Brain microvascular endothelial cell (primary cell): ENCODE measurements around the gene SFXN5.

Source experiments
- DNase-seq: peaks from one replicate; pipeline ENCODE4 v3.0.0-alpha.2; 2020
- H3K27ac ChIP-seq: fragments of 250-450 bp; sonication (Bioruptor Pico); 2 replicates; pipeline ENCODE4 v1.5.1; 2020; ENCODE audit warnings: mild to moderate bottlenecking, moderate library complexity
- H3K27me3 ChIP-seq: fragments of 250-450 bp; sonication (Bioruptor Pico); replicated peaks from 2 replicates; pipeline ENCODE4 v1.5.1; 2020; ENCODE audit warnings: mild to moderate bottlenecking
- H3K36me3 ChIP-seq: fragments of 250-450 bp; sonication (Bioruptor Pico); replicated peaks from 2 replicates; pipeline ENCODE4 v1.5.1; 2020; ENCODE audit warnings: mild to moderate bottlenecking
- H3K4me3 ChIP-seq: 2 replicates; pipeline ENCODE4 v1.5.1; 2011; ENCODE audit warnings: low read depth, mild to moderate bottlenecking, control low read depth, low read length, moderate library complexity
- in situ Hi-C: cut with HindIII; loops from 2 replicates; pipeline ENCODE4 v1.10.0; 2017; ENCODE audit warnings: low sequenced_read_pairs, low pct_ligation_motif_present
- TF ChIP-seq, protein P1 (sequence below): IDR thresholded peaks from 2 replicates; pipeline ENCODE4 v1.5.1; 2011; ENCODE audit warnings: low read depth, mild to moderate bottlenecking, moderate library complexity, low read length, control low read depth, inconsistent platforms; ENCODE audit errors: missing control alignments

SFXN5 gene

GRCh38 chr2:73077424-73077795, 5.9 kb upstream of the SFXN5 start:
- H3K4me3 ChIP-seq = no peak overlapping the region
- TF ChIP-seq, protein P1, sequence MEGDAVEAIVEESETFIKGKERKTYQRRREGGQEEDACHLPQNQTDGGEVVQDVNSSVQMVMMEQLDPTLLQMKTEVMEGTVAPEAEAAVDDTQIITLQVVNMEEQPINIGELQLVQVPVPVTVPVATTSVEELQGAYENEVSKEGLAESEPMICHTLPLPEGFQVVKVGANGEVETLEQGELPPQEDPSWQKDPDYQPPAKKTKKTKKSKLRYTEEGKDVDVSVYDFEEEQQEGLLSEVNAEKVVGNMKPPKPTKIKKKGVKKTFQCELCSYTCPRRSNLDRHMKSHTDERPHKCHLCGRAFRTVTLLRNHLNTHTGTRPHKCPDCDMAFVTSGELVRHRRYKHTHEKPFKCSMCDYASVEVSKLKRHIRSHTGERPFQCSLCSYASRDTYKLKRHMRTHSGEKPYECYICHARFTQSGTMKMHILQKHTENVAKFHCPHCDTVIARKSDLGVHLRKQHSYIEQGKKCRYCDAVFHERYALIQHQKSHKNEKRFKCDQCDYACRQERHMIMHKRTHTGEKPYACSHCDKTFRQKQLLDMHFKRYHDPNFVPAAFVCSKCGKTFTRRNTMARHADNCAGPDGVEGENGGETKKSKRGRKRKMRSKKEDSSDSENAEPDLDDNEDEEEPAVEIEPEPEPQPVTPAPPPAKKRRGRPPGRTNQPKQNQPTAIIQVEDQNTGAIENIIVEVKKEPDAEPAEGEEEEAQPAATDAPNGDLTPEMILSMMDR = no peak
- DNase-seq = no peak
- H3K27ac ChIP-seq = no peak overlapping the region
- in situ Hi-C loops = no loop called here
- H3K36me3 ChIP-seq = peaks cover 40% of the 10 kb centered on the region
- H3K27me3 ChIP-seq = no peaks in the 10 kb centered on the region

DNA sequence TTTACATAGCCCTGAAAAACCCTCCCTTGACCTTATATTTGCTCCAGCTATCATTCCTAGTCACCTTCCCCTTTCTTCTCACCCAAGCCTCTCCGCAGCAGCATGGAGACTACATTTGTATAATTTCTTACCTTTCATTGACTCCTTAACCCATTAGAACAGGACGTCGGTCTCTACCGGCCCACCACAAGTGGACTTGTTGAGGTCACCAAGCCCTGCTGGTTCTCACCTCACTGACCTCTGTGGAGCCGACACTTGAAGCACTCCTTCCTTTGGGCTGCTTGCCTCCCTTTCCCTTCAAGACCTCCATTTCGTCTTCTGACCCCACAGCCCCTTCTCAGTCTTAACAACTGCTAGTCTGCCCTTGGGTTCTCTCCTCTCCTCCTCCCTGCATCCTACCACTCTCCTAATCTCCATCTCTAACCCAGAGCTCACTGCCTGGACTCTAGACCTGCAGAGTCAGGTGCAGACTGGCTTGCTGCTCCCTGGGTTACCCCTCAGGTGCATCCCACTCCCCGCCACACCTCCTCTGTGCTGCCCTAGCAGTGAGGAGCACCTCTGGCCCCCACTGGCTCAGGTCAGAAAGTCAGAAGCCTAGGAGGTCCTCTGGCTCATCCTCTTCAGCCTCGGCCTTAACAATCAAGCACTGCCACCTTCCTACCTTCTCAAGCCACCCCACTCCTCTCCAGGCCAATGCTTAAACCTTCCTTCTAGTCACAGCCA, 5.3 kb upstream of the SFXN5 start:
- Histone ChIP-seq H3K27me3 (no peaks in the 10 kb centered on the region), H3K4me3 (no peak overlapping the region), H3K36me3 (peaks cover 40% of the 10 kb centered on the region), H3K27ac (no peak overlapping the region)
- no peak for DNase-seq
- TF ChIP-seq, protein P1 = no peak
- in situ Hi-C loops = no loop called here

GRCh38 chr2:73075477-73076373, 4.2 kb upstream of the SFXN5 start:
- H3K27ac ChIP-seq = no peak overlapping the region
- in situ Hi-C loops = no loop called here
- H3K36me3 ChIP-seq = peaks cover 40% of the 10 kb centered on the region
- TF ChIP-seq, protein P1 = no peak
- DNase-seq = no peak
- H3K27me3 ChIP-seq = no peaks in the 10 kb centered on the region
- H3K4me3 ChIP-seq = no peak overlapping the region

DNA sequence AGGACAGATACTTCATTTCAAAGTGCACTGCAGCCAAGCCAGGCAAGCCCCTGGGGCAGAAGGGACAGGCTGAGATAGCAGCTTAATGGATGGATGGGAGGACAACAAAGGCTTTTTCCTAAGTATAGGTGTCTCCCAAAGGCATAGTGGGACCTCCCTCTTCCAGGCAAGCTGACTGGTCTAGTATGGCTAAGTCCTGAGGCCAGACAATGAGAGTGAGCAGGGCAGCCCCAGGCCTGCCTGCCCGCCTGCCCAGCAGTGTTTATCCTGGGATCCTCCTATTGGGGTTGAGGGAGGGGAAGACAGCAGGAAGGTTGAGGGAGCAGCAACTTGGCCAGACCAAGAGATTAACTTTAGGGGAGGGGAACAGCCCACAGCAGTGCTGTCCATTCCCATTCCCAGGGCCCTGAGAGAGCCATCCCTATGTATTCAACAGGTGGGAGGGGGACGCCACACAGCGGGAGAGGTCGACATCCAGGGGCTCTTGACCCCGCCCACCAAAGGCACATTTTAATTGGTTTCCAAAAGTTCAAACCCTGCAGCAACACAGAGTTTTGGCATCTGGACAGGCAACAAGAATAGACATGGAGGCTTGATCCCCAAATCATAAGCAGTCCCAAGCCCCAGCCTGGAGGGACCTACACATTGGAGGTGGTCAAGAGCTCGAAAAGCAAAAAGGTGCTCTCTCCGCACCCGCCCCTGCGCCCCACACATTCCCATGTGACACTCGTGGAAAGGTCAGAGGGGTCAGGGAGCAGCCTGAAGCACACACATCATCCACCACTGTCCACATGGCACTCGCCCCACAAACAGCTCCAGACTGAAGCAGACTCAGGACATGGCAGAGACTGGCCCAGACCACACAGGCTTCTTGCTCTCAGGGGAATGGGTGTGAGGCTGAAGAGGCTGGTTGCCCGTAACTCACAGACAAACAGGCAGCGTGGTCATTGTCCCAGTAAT, 2.9 kb upstream of the SFXN5 start:
- H3K27ac ChIP-seq = no peak overlapping the region
- H3K4me3 ChIP-seq = no peak overlapping the region
- peaks cover 30% of the 10 kb centered on the region for H3K36me3 ChIP-seq
- H3K27me3 ChIP-seq = no peaks in the 10 kb centered on the region
- in situ Hi-C loops = no loop called here
- no peak for DNase-seq
- TF ChIP-seq, protein P1 = no peak

DNA sequence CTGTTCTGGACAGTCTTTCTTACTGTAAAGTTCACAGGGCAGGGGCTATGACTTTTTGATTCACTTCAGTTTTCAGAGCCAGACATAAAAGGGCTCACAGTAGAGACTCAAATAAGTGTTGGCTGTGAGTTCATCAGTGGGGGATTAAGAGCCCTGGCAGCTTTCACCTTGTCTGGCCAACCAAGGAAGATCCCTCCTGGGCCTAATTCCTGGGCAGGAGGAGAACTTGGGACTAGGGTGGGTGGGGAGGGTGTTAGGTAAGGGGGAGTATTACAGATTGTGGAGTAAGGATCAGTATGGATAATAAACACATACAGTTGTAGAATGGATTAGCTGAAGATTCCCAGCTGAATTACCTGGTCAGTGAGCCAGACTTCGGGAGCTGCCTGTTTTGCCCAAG, 904 bp upstream of the SFXN5 start:
- Histone ChIP-seq H3K27me3 (no peaks in the 10 kb centered on the region), H3K4me3 (peak overlapping the region; percentile 79)
- TF ChIP-seq, protein P1 = no peak

More for the DNA sequence above, 904 bp upstream of the SFXN5 start:
- DNase-seq = no peak
- Histone ChIP-seq H3K27ac (no peak overlapping the region), H3K36me3 (peaks cover 21% of the 10 kb centered on the region)
- in situ Hi-C loops = no loop called here
